LNCaP clone FGC (cell line): ENCODE results near the gene DIS3L2.

ENCODE experiments used
- DNase-seq: peaks from one replicate; pipeline ENCODE4 v3.0.0-alpha.2; 2011; ENCODE audit warnings: low read depth
- H3K4me3 ChIP-seq: 2 replicates; pipeline ENCODE4 v1.5.1; 2011; ENCODE audit warnings: mild to moderate bottlenecking, low read depth, low read length, control low read depth
- CTCF ChIP-seq: IDR thresholded peaks from 2 replicates; pipeline ENCODE4 v1.5.1; 2012; ENCODE audit warnings: mild to moderate bottlenecking; ENCODE audit not compliant: control insufficient read depth, insufficient read depth; ENCODE audit errors: extremely low read depth

DIS3L2 gene

GRCh38 chr2:232219932-232220331 is 258.4 kb downstream of the DIS3L2 start:
- H3K4me3 ChIP-seq, result no peak overlapping the region
- TF ChIP-seq CTCF, result no peak
- no peak for DNase-seq

GRCh38 chr2:232225429-232225828 is 263.9 kb downstream of the DIS3L2 start:
- TF ChIP-seq CTCF, result no peak

GRCh38 chr2:232225895-232226294 is 264.4 kb downstream of the DIS3L2 start:
- no peak overlapping the region for H3K4me3 ChIP-seq
- TF ChIP-seq CTCF, result no peak
- DNase-seq, result no peak

More at GRCh38 chr2:232225429-232225828, 263.9 kb downstream of the DIS3L2 start:
- no peak for DNase-seq
- no peak overlapping the region for H3K4me3 ChIP-seq

GRCh38 chr2:232228332-232228731 is 266.8 kb downstream of the DIS3L2 start:
- no peak for DNase-seq
- no peak for TF ChIP-seq CTCF

GRCh38 chr2:232228971-232229894 is 267.7 kb downstream of the DIS3L2 start:
- no peak overlapping the region for H3K4me3 ChIP-seq
- TF ChIP-seq CTCF, result no peak
- no peak for DNase-seq

More at GRCh38 chr2:232228332-232228731, 266.8 kb downstream of the DIS3L2 start:
- no peak overlapping the region for H3K4me3 ChIP-seq

GRCh38 chr2:232229911-232230310 is 268.4 kb downstream of the DIS3L2 start:
- no peak for TF ChIP-seq CTCF
- DNase-seq, result no peak
- H3K4me3 ChIP-seq, result no peak overlapping the region
